ENCODE measurements around the gene ADGRL4. TPM values are rescaled to one million over a fixed set of nuclear protein-coding genes. Genes with fewer than 3 reads are reported as not detected.

Gene ADGRL4
- total RNA-seq, 1 donor from 2014 or later, result 17.7 TPM

- no peak overlapping the region for H3K27ac ChIP-seq
- no peaks in the 10 kb centered on the region for H3K4me1 ChIP-seq
- TF ChIP-seq, protein P1, sequence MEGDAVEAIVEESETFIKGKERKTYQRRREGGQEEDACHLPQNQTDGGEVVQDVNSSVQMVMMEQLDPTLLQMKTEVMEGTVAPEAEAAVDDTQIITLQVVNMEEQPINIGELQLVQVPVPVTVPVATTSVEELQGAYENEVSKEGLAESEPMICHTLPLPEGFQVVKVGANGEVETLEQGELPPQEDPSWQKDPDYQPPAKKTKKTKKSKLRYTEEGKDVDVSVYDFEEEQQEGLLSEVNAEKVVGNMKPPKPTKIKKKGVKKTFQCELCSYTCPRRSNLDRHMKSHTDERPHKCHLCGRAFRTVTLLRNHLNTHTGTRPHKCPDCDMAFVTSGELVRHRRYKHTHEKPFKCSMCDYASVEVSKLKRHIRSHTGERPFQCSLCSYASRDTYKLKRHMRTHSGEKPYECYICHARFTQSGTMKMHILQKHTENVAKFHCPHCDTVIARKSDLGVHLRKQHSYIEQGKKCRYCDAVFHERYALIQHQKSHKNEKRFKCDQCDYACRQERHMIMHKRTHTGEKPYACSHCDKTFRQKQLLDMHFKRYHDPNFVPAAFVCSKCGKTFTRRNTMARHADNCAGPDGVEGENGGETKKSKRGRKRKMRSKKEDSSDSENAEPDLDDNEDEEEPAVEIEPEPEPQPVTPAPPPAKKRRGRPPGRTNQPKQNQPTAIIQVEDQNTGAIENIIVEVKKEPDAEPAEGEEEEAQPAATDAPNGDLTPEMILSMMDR (IDR thresholded peaks at IDR 0.05), result no peak
- peak in 1 of 2 donors; percentile 29 for TF ChIP-seq POLR2AphosphoS5 (IDR thresholded peaks at IDR 0.05; ENCODE audit: insufficient read depth in 1 of 2, low read depth in 1 of 2)
- no peak for TF ChIP-seq POLR2A (IDR thresholded peaks at IDR 0.05)
- H3K4me3 ChIP-seq, result no peak overlapping the region
- no peaks in the 10 kb centered on the region for H3K9me3 ChIP-seq
- no peaks in the 10 kb centered on the region for H3K27me3 ChIP-seq
- no peaks in the 10 kb centered on the region for H3K36me3 ChIP-seq
- DNase-seq (ENCODE audit: extremely low spot score in 2 of 2), result no peak
- intact Hi-C loops (cut with DNase I), result no loop called here
These were observed 6.0 kb upstream of the ADGRL4 start for GRCh38 chr1:79012500-79012899.

DNA sequence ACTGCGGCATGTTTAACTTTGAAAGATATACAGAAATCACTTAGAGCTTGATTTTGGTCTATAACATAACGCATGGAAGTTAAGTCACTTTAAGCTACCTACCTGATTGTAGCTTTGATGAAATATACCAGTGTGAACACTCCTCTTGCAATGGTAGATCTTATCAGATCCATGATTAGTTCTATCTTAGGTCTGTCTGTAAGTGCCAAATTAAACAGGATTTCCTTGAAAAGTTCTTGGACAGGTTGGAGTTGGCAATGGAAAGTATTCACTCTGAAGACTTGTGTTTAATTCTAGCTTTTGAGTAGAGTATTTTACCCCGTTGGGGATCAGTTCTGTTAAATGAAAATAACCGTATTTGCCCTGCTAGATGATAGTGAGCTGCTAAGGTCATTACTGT lies 4.1 kb upstream of the ADGRL4 start:
- Histone ChIP-seq H3K36me3 (no peaks in the 10 kb centered on the region), H3K9me3 (no peaks in the 10 kb centered on the region), H3K4me3 (no peak overlapping the region), H3K27me3 (no peaks in the 10 kb centered on the region), H3K4me1 (no peaks in the 10 kb centered on the region), H3K27ac (no peak overlapping the region)
- DNase-seq (ENCODE audit: extremely low spot score in 2 of 2), result no peak
- peak in 1 of 2 donors; percentile 45 for TF ChIP-seq POLR2AphosphoS5 (IDR thresholded peaks at IDR 0.05; ENCODE audit: insufficient read depth in 1 of 2, low read depth in 1 of 2)
- TF ChIP-seq, protein P1 (IDR thresholded peaks at IDR 0.05), result no peak
- intact Hi-C loops (cut with DNase I), result no loop called here

- no peaks in the 10 kb centered on the region for H3K4me1 ChIP-seq
- peak overlapping the region; percentile 15 for H3K27ac ChIP-seq
- DNase-seq (ENCODE audit: extremely low spot score in 2 of 2), result no peak
- no peaks in the 10 kb centered on the region for H3K9me3 ChIP-seq
- TF ChIP-seq POLR2A (IDR thresholded peaks at IDR 0.05), result no peak
- TF ChIP-seq, protein P1 (IDR thresholded peaks at IDR 0.05), result no peak
- TF ChIP-seq POLR2AphosphoS5 (IDR thresholded peaks at IDR 0.05; ENCODE audit: insufficient read depth in 1 of 2, low read depth in 1 of 2), result no peak
- no peaks in the 10 kb centered on the region for H3K27me3 ChIP-seq
- intact Hi-C loops (cut with DNase I), result no loop called here
- H3K4me3 ChIP-seq, result peak overlapping the region; percentile 19 to 30
- no peaks in the 10 kb centered on the region for H3K36me3 ChIP-seq
These were observed 585 bp downstream of the ADGRL4 start for GRCh38 chr1:79005945-79006344.

- Histone ChIP-seq H3K9me3 (no peaks in the 10 kb centered on the region), H3K4me3 (no peak overlapping the region), H3K27me3 (no peaks in the 10 kb centered on the region), H3K27ac (no peak overlapping the region), H3K36me3 (no peaks in the 10 kb centered on the region), H3K4me1 (no peaks in the 10 kb centered on the region)
- intact Hi-C loops (cut with DNase I), result no loop called here
- no peak for TF ChIP-seq POLR2A (IDR thresholded peaks at IDR 0.05)
- TF ChIP-seq, protein P1 (IDR thresholded peaks at IDR 0.05), result no peak
- no peak for TF ChIP-seq POLR2AphosphoS5 (IDR thresholded peaks at IDR 0.05; ENCODE audit: insufficient read depth in 1 of 2, low read depth in 1 of 2)
- DNase-seq (ENCODE audit: extremely low spot score in 2 of 2), result no peak
These were observed 1.6 kb downstream of the ADGRL4 start for GRCh38 chr1:79004916-79005315.

DNA sequence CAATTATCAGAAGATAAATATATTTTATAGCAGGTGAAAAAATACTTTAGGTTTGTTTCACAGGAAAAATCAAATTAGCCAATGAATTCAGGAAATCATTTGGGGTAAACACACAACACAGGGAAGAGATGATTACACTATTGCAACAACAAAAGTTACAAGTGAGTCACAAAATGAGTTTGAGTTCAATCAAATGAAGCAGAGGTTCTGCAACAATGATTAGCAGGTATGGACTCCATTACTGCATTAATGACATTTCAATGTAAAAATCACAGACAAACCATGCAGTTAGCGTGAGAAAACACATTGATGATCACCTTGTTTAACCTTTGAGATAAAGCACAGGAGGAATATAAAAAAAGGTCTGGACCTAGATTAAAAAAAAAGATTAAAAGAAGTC lies 9.7 kb downstream of the ADGRL4 start:
- no peak for DNase-seq (ENCODE audit: extremely low spot score in 2 of 2)
- TF ChIP-seq POLR2AphosphoS5 (IDR thresholded peaks at IDR 0.05; ENCODE audit: insufficient read depth in 1 of 2, low read depth in 1 of 2) (no peak), POLR2A (IDR thresholded peaks at IDR 0.05) (no peak)
- TF ChIP-seq, protein P1 (IDR thresholded peaks at IDR 0.05), result no peak
- Histone ChIP-seq H3K4me3 (no peak overlapping the region), H3K27me3 (no peaks in the 10 kb centered on the region), H3K36me3 (no peaks in the 10 kb centered on the region), H3K27ac (no peak overlapping the region), H3K4me1 (no peaks in the 10 kb centered on the region), H3K9me3 (no peaks in the 10 kb centered on the region)
- intact Hi-C loops (cut with DNase I), result no loop called here

All from vagina (tissue), 2 donors.